Right renal pelvis (tissue), 4 donors: ENCODE results near the gene BAIAP2L2. TPM values are rescaled to one million over a fixed set of nuclear protein-coding genes. Genes with fewer than 3 reads are reported as not detected.
"Not testable (repeated sequence)": the region's sequence is repeated elsewhere in the genome, so short reads cannot be mapped to it uniquely, and the experiment has no call there.

Experiments
- DNase-seq, 4 donors: peaks; one replicate each; pipeline ENCODE4 v3.0.0-alpha.2; 2013; ENCODE audit warnings: low read depth in 4 of 4, low spot score in 3 of 4, missing footprints in 1 of 4
- polyA plus RNA-seq, 4 donors: library from polyadenylated mRNA; unstranded; fragments of 120-200 nt; gene quantifications; one replicate each; pipeline ENCODE4 v1.2.1, GENCODE V29; 2013; ENCODE audit not compliant: insufficient read length in 4 of 4

Gene BAIAP2L2, protein sequence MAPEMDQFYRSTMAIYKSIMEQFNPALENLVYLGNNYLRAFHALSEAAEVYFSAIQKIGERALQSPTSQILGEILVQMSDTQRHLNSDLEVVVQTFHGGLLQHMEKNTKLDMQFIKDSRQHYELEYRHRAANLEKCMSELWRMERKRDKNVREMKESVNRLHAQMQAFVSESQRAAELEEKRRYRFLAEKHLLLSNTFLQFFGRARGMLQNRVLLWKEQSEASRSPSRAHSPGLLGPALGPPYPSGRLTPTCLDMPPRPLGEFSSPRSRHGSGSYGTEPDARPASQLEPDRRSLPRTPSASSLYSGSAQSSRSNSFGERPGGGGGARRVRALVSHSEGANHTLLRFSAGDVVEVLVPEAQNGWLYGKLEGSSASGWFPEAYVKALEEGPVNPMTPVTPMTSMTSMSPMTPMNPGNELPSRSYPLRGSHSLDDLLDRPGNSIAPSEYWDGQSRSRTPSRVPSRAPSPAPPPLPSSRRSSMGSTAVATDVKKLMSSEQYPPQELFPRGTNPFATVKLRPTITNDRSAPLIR
- polyA plus RNA-seq, result 1 to 10 TPM; 5.0 to 7.5 (median 6.6) TPM

DNA sequence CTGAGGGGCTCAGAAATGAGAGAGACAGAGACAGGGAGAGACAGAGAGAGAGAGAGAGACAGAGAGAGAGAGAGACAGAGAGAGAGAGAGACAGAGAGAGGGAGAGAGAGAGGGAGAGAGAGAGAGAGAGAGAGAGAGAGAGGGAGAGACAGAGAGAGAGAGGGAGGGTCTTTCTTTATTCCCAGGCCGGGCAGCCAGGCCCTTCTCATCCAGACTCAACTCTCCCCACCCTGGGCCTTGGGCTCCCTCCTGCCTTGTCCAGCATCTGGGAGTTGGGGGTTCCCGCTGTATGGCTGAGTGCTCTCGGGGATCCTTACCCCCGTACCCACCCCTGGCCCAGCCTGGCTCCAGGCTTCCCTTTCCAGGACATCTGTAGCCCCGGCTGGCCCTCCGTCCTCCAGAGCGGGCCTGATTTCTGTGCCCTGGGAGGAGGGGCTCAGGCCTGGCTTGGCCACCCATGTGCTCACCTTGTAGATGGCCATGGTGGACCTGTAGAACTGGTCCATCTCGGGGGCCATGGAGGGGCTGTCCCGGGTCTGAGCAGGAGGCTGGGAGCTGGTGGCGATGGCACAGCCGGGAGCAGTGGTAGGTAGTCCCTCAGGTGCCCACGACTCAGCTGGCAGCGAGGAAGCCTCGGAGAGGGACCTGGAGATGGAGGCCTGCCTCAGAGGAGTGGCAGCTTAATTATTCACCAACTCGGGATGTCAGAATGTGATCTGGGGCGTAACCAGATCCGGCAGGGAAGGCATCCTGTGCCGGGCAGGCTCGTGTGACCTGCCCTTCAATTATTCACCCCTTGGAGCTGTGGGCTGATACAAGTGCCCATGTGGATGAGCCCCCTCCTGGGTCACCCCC, at the start of gene BAIAP2L2:
Gene BAIAP2L2, minus strand, starts transcription at position 677 of the 855 bp plus-strand sequence. Its CDS starts 159 bp downstream, at position 518.
- peak in 3 of 4 donors; percentile 38 to 68 (median 60) for DNase-seq

DNA sequence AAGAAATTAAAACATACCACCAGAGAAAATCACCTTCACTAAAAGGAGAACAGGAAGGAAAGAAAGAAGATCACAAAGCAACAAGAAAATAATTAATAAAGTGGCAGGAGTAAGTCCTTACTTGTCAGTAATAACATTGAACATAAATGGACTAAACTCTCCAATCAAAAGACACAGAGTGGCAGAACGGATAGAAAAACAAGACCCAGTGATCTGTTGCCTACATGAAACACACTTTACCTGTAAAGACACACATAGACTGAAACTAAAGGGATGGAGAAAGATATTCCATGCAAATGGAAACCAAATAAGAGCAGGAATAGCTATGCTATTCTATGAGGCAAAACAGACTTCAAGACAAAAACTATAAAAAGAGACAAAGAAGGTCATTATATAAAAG, 45.2 kb upstream of the BAIAP2L2 start:
- no peak for DNase-seq

DNA sequence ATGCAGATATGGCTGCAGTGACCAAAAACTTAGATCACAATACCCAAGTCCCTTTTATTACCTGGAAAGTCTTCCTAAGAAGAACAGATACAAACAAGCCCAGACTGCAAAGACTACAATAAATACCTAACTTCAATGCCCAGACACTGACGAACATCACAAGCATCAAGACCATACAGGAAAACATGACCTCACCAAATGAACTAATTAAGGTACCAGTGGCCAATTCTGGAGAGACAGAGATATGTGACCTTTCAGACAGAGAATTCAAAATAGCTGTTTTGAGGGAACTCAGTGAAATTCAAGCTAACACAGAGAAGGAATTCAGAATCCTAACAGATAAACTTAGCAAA, 44.1 kb upstream of the BAIAP2L2 start:
- not testable (repeated sequence) for DNase-seq

DNA sequence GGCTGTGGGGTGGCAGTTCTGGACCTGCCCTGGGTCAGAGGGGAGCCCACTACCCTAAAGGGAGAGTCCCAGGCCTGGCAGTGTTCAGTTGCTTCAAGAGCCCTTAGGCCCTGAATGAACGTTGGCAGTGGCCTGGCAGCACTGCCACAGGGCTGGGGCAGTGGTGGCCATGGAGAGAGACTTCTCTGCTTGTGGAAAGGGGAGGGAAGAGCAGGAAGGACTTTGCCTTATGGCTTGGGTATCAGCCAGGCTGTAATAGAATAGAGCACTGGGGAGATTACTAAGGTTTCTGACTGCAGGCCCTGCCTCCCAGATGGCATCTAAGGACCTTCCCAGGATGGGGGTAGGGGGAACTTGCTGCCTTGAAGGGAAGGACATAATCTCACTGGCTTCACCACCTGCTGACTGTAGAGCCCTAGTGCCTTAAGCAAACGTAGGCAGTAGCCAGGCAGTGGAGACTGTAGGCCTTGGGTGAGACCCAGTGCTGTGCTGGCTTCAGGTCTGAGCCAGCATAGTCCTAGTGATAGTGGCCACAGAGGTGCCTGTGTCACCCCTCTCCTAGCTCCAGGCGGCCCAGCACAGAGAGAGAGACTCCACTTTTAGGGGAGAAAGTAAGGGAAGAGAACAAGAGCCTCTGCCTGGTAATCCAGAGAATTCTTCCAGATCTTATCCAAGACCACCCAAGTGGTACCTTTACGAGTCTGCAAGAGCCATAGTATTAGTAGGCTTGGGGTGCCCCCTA, 43.5 kb upstream of the BAIAP2L2 start:
- DNase-seq, result no peak

DNA sequence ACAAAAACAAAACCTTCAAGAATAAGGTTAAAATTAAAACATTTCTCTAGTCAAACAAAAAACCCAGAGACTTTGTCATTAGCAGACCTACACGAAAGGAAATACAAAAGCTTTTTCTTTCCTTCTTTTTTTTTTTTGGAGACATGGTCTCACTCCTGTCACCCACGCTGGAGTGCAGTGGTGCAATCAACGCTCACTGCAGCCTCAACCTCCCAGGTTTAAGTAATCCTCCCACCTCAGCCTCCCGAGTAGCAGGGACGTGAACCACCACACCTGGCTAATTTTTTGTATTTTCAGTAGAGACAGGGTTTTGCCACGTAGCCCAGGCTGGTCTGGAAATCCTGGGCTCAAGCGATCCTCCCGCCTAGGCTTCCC, 40.6 kb upstream of the BAIAP2L2 start:
- no peak for DNase-seq

DNA sequence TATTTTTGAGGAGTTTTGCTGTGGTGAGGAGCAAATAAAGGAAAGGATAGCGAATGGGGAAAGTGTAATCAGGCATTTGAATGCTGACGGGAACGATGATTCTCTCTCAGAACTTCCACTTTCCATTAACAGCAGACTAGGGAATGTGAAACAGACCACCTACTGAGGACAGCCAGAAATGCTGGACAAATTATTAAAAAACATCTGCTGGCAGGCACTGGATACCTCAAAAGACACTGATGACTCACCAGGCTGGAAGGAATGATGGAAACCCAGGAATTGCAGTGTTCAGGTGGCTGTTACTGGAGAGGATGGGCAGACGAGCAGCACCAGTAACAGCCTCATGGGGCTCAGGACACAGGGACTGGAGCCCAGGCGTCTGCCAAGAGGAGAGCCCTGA, 37.8 kb upstream of the BAIAP2L2 start:
- no peak for DNase-seq

DNA sequence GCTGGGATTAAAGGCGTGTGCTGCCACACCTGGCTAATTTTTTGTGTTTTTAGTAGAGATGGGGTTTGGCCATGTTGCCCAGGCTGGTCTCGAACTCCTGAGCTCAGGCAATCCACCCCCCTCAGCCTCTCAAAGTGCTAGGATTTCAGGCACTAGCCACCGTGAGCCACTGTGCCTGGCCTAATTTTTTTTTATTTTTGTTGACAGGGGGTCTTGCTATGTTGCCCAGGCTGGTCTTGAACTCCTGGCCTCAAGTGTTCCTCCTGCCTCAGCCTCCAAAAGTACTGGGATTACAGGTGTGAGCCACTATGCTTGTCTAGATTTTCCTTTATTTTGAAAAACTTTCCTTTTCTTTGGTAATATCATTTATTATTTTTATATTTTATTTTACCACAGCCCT, 35.7 kb upstream of the BAIAP2L2 start:
- DNase-seq, result not testable (repeated sequence)

DNA sequence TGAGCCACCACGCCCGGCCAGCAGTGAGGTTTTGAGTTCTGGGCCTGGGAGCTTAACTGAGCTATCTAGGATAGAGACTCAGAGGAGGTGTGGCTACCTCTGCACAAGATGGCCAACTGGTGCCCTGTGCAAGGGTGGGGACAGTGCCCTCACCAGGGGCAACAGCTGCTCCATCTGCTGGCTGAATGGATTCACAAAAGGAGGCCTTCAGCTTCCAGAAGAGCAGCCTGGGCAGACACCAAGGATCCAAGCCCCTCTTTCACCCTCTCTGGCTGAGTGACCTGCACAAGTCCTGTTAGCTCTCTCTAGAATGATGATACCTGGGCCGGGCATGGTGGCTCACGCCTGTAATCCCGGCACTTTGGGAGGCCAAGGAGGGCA, 33.5 kb upstream of the BAIAP2L2 start:
- no peak for DNase-seq

DNA sequence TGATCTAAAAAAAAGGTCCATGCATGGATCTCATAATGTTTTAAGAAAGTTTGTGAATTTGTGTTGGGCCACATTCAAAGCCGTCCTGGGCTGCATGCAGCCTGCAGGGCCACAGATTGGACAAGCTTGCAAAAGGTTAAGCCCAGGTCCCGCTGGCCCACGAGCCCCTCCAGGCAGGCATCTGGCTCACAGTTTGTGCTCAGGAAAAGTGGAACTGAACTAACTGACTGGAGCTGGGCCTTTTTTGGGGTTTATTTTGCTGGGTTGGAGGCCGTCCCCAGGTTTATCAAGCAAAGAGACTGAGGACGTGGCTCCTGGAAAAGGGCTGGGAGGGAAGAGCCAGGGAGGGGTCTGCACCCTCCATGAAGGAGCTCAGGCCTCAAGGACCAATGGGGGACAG, 32.1 kb upstream of the BAIAP2L2 start:
- DNase-seq, result no peak

DNA sequence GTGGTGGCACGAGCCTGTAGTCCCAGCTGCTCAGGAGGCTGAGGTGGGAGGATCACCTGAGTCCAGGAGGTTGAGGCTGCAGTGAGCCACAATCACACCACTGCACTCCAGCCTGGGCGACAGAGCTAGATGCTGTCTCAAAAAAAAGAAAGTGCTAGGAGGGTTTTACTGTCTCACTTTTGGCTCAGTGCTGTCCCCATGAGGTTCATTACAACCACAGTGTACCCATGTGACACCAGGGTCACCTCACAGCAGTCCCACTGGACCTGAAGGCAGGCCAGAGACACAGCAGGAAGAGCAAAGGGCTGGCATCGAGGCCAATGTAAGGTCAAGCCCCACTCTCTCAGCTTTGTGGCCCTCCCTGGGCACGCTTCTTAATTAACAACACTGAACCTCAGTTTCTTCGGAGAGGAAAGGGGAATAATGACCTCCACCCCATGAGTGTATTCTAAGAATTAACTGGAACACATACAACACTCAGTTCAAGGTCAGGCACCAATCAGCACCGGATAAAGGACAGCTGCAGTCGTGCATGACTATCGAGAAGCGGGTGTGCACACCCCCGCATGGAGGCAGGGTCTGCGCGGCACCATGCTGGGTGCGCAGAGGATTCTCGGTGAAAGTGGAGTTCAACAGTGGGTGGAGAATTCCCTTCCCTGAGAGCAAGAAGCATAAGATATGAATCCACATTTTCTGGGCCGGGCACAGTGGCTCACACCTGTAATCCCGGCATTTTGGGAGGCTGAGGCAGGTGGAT, 30.9 kb upstream of the BAIAP2L2 start:
- DNase-seq, result no peak

DNA sequence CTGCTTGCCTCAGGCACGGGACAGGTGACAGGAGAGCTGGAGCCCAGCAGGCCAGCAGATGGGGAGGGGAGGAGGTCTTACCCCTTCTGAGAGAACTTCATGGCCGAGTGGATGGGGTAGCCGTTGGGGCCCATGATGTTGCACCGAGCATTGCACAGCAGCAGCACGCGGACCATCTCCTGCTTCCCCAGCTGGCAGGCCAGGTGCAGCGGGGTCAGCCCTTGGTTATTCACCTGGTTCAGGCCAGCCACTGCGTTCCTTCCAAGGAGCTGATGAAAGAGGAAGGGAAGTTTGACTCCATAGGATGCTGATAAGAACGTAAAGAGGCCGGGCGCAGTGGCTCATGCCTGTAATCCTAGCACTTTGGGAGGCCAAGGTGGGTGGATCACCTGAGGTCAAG, 29.4 kb upstream of the BAIAP2L2 start:
- DNase-seq, result no peak

DNA sequence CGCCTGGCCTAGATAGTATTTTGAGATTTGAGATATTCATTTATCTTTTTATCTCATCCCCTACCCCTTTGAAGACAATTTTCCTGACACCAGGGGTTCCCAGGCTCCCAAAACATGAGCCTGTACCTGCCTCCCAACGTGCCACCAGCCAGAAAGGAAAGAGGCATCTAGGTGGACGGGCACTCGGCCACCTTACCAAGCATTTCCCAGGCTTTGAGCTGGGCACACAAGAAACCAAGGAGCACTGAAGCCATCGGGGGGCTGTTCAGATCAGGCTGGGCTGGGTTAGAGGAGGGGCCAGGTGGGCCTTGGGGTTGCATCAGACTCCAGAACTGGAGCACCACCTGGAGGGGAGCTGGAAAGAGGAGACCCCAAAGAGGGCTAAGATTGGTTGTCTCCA, 28.5 kb upstream of the BAIAP2L2 start:
- DNase-seq, result no peak

DNA sequence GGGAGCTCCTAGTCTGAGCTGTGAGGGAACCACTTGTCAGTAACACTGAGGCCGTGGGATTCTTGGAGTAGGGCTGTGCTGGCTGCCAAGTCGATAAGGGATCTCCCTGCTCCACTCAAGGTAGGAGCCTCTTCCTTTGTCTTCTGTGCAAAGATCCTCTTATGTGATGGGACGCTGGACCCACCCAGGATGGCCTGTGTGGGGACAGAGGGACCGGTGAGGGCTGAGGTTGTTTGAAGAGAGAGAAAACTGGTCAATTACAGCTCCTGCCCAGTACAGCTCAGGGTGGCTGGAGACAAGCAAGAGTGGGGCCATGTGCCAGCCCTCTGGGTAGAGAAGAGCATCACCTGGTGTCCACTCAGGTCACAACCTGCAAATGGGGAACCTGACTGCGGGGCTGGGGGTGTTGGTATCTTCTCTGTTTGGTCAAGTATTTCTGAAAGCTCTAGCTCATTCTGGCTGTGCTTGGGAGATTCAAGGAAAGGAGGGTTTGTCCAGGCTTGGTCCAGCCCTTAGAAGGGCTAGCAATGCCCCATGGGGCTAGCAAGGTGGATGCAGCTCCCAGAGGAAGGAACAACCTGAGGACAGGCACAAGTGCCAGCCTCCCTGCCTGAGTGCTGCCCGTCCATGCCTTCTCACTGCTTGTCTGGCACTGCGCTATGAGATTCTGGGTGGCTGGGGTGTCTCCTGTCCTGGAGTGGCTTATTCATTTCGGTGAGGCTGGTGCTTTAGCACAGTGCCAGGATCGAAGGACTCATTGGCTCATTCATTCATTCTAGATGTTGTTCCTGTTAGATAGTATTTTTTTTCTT, 27.6 kb upstream of the BAIAP2L2 start:
- DNase-seq, result no peak

DNA sequence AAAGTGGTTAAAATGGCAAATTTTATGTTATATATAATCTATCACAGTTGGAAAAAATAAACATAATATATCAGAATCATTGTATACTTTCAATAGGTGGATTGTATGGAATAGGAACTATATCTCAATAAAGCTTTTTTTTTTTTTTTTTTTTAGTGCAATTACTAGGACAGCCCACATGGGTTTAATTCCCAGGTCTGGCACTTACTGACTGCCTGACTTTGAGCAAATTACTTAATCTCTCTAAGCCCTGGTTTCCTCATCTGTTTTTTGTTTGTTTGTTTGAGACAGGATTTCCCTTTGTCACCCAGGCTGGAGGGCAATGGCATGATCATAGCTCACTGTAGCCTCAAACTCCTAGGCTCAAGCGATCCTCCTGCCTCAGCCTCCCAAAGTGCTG, 26.1 kb upstream of the BAIAP2L2 start:
- DNase-seq, result no peak

DNA sequence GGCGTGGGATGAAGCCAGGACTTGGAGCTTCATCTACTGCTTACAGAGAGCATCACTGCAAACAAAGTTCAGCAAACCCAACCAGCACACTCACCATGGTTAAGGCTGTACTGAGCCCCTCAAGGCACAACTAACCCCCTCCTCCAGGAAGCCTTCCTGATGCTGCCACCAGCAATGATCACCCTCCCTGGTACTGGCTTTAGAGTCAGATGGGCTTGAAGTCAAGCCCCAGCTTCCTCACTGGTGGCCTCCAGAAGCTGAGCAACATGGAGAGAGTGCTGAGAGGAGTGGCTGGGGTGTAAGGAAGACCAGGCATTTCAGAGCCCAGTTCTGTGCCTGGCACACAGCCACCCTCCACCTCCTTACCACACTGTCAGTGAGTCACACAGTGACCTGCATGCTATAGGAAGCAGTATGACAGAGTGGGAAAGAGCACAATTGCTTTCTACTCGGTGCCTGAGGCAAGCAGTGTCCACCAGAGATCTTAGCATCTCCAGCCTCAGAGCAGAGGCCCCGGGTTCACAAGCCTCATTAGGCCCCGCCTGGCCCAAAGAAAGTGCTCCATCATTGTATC, 24.7 kb upstream of the BAIAP2L2 start:
- no peak for DNase-seq

DNA sequence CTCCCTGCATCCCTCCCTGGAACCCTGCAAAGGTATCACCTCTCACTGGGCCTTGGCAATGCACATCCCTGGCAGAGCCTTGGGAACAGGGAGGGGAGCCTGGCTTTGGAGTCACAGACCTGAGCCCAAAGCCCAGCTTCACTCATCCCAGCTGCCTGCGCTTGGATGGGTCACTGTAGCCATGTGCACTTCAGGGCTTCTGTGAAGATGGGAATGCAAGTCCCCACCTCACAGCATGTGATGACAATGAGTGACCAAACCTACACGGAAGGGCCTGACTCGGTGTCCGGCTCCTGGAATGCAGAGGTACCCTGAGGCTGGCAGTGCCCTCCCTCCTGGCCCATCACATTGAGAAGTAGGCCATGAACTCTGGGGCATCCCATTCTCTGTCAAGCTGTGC, 22.8 kb upstream of the BAIAP2L2 start:
- DNase-seq, result no peak

DNA sequence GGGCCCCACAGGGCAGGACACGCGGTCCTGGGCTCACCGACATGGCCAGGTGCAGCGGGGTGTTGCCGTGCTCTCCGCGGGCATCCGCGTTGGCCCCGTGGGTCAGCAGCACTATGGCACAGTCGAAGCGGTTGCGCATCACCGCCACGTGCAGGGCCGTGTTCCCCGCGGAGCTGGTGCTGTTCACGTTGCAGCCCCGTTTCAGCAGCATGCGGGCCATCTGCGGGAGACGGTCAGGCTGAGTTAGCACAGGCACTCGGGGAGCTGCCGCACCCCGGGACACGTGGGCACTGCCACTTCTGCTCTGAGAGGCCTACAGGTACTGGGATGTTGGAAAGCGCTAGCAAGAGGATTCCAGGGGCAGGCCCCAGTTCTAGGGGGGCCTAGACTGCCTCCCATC, 22.3 kb upstream of the BAIAP2L2 start:
- no peak for DNase-seq

DNA sequence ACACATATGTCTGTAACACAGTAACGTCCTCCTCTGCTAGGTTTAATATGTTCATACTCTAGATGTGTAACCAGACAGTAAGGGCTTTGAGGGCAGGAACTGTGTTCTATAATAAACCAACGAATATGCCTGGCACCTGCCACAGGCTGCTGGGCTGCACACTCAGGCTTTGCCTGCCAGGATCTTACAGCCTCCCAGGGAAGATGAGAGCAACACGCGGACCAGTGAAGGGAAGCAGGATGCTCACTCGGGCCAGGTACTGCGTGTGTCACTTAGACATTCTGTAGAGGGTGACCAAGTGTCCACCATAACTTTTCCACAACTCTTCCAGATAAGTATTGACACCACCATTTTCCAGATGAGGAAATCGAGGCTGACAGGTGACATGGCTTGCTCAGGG, 21.7 kb upstream of the BAIAP2L2 start:
- DNase-seq, result no peak

DNA sequence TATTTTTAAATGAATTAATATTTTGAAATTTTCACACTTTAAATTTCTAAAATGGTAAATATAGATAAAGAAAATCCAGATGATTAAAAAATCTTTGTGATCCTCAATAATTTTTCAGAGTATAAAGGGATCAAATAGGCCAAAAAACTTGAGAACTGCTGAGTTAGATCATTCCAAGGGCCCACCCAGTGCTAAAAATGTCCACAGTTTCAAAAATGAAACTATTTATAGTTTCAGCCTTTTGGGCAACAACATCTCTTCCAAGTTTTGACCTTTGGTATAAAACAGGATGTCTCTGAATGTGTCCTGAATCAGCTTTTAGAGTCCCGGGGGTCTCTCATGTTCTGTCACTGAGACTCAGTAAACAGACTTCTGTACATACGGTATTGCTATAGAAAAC, 20.9 kb upstream of the BAIAP2L2 start:
- no peak for DNase-seq
